ENCODE data around the gene VPS16.

Gene VPS16

GRCh38 chr20:2909953-2910352 is 69.4 kb downstream of the VPS16 start:
- H3K27ac ChIP-seq (ENCODE audit: low read depth, low read length): no peak overlapping the region
- no peak overlapping the region for H2AFZ ChIP-seq (ENCODE audit: low read depth, low read length, severe bottlenecking)
- H3K9ac ChIP-seq (ENCODE audit: low read length): no peak overlapping the region
- H3K36me3 ChIP-seq (ENCODE audit: low read length): peaks cover 2% of the 10 kb centered on the region; the same call in 1 of the 2 replicates
- H3K79me2 ChIP-seq (ENCODE audit: insufficient read depth, low read length): peaks cover 26% of the 10 kb centered on the region
- TF ChIP-seq CTCF (IDR thresholded peaks at IDR 0.05; ENCODE audit: insufficient read depth, low read length, poor library complexity, severe bottlenecking): no peak
- no peak for TF ChIP-seq EZH2phosphoT487 (conservative IDR thresholded peaks at IDR 0.05; ENCODE audit: low read length)
- no peaks in the 10 kb centered on the region for H4K20me1 ChIP-seq (ENCODE audit: low read depth, low read length)
- no peak overlapping the region for H3K4me2 ChIP-seq (ENCODE audit: low read depth, low read length, poor library complexity, severe bottlenecking)
- H3K27me3 ChIP-seq (ENCODE audit: low read length): no peaks in the 10 kb centered on the region
- H3F3A ChIP-seq (ENCODE audit: insufficient read depth): peaks cover 3% of the 10 kb centered on the region; the same call in 1 of the 2 replicates
- H3K9me2 ChIP-seq (replicated peaks; ENCODE audit: insufficient read depth, low read length): no peaks in the 10 kb centered on the region
- H3K4me3 ChIP-seq (ENCODE audit: insufficient read depth, low read length, poor library complexity, severe bottlenecking): no peak overlapping the region
- H3K9me3 ChIP-seq (ENCODE audit: insufficient read depth, low read length): no peaks in the 10 kb centered on the region

GRCh38 chr20:2911200-2911599 is 70.7 kb downstream of the VPS16 start:
- Histone ChIP-seq H3K79me2 (ENCODE audit: insufficient read depth, low read length) (peaks cover 28% of the 10 kb centered on the region), H4K20me1 (ENCODE audit: low read depth, low read length) (no peaks in the 10 kb centered on the region), H3K9me2 (replicated peaks; ENCODE audit: insufficient read depth, low read length) (no peaks in the 10 kb centered on the region), H3K27me3 (ENCODE audit: low read length) (no peaks in the 10 kb centered on the region), H3K9me3 (ENCODE audit: insufficient read depth, low read length) (no peaks in the 10 kb centered on the region), H3K36me3 (ENCODE audit: low read length) (peaks cover 2% of the 10 kb centered on the region; the same call in 1 of the 2 replicates), H3K4me2 (ENCODE audit: low read depth, low read length, poor library complexity, severe bottlenecking) (no peak overlapping the region), H3K4me3 (ENCODE audit: insufficient read depth, low read length, poor library complexity, severe bottlenecking) (no peak overlapping the region), H3K27ac (ENCODE audit: low read depth, low read length) (no peak overlapping the region), H3K9ac (ENCODE audit: low read length) (no peak overlapping the region), H2AFZ (ENCODE audit: low read depth, low read length, severe bottlenecking) (no peak overlapping the region), H3F3A (ENCODE audit: insufficient read depth) (peaks cover 3% of the 10 kb centered on the region; the same call in 1 of the 2 replicates)
- TF ChIP-seq CTCF (IDR thresholded peaks at IDR 0.05; ENCODE audit: insufficient read depth, low read length, poor library complexity, severe bottlenecking): no peak

- Histone ChIP-seq H3K9ac (ENCODE audit: low read length) (no peak overlapping the region), H3K36me3 (ENCODE audit: low read length) (peaks cover 2% of the 10 kb centered on the region; the same call in 1 of the 2 replicates), H3K79me2 (ENCODE audit: insufficient read depth, low read length) (peaks cover 21% of the 10 kb centered on the region), H3K4me2 (ENCODE audit: low read depth, low read length, poor library complexity, severe bottlenecking) (no peak overlapping the region), H3K9me2 (replicated peaks; ENCODE audit: insufficient read depth, low read length) (no peaks in the 10 kb centered on the region), H3K27ac (ENCODE audit: low read depth, low read length) (no peak overlapping the region), H2AFZ (ENCODE audit: low read depth, low read length, severe bottlenecking) (no peak overlapping the region), H3K9me3 (ENCODE audit: insufficient read depth, low read length) (no peaks in the 10 kb centered on the region), H3K27me3 (ENCODE audit: low read length) (no peaks in the 10 kb centered on the region), H3K4me3 (ENCODE audit: insufficient read depth, low read length, poor library complexity, severe bottlenecking) (no peak overlapping the region), H4K20me1 (ENCODE audit: low read depth, low read length) (no peaks in the 10 kb centered on the region; the same call in 1 of the 2 replicates), H3F3A (ENCODE audit: insufficient read depth) (no peaks in the 10 kb centered on the region)
- no peak for TF ChIP-seq EZH2phosphoT487 (conservative IDR thresholded peaks at IDR 0.05; ENCODE audit: low read length)
- no peak for TF ChIP-seq CTCF (IDR thresholded peaks at IDR 0.05; ENCODE audit: insufficient read depth, low read length, poor library complexity, severe bottlenecking)
Observed at GRCh38 chr20:2914160-2914559, 73.6 kb downstream of the VPS16 start.

Measured in SU-DHL-6 (cell line).